Loucy (cell line): ENCODE measurements around the gene HIVEP1.

ENCODE experiments used
- H2AFZ ChIP-seq: fragments of 200-600 bp; sonication (generic); 2 replicates; pipeline ENCODE4 v1.6.0; 2016; ENCODE audit warnings: antibody characterized with exemption, mild to moderate bottlenecking, low read length, moderate library complexity
- H3F3A ChIP-seq: fragments of 200-600 bp; 2 replicates; pipeline ENCODE4 v1.6.0; 2016; ENCODE audit warnings: antibody characterized with exemption, low read depth, mild to moderate bottlenecking
- H3K27me3 ChIP-seq: fragments of 200-600 bp; sonication (generic); 2 replicates; pipeline ENCODE4 v1.6.1; 2014; ENCODE audit warnings: low read length, mild to moderate bottlenecking; ENCODE audit not compliant: insufficient read depth, poor library complexity, severe bottlenecking
- H3K36me3 ChIP-seq: fragments of 200-600 bp; sonication (generic); 2 replicates; pipeline ENCODE4 v1.6.1; 2016; ENCODE audit warnings: low read length; ENCODE audit not compliant: insufficient read depth
- H3K4me1 ChIP-seq: fragments of 200-600 bp; sonication (generic); 2 replicates; pipeline ENCODE4 v1.5.1; 2014; ENCODE audit warnings: low read length, mild to moderate bottlenecking; ENCODE audit not compliant: insufficient read depth, poor library complexity, severe bottlenecking
- H3K4me2 ChIP-seq: fragments of 200-600 bp; sonication (generic); 2 replicates; pipeline ENCODE4 v1.6.0; 2014; ENCODE audit warnings: antibody characterized with exemption, low read length, low read depth, mild to moderate bottlenecking; ENCODE audit not compliant: poor library complexity, severe bottlenecking
- H3K4me3 ChIP-seq: fragments of 200-600 bp; sonication (generic); 2 replicates; pipeline ENCODE4 v1.5.1; 2014; ENCODE audit warnings: low read length, mild to moderate bottlenecking, mixed read lengths; ENCODE audit not compliant: poor library complexity, severe bottlenecking
- H3K79me2 ChIP-seq: fragments of 200-600 bp; sonication (generic); 2 replicates; pipeline ENCODE4 v1.6.1; 2014; ENCODE audit warnings: low read length; ENCODE audit not compliant: insufficient read depth
- H3K9ac ChIP-seq: fragments of 200-600 bp; sonication (generic); 2 replicates; pipeline ENCODE4 v1.6.0; 2014; ENCODE audit warnings: mild to moderate bottlenecking, low read depth, low read length, moderate library complexity; ENCODE audit not compliant: poor library complexity, severe bottlenecking
- H3K9me2 ChIP-seq: fragments of 200-600 bp; sonication (generic); replicated peaks from 2 replicates; pipeline ENCODE4 v1.6.1; 2016; ENCODE audit warnings: low read depth, low read length, mixed read lengths
- H3K9me3 ChIP-seq: fragments of 200-600 bp; sonication (generic); 2 replicates; pipeline ENCODE4 v1.6.1; 2014; ENCODE audit warnings: mild to moderate bottlenecking, antibody characterized with exemption, low read length, low read depth; ENCODE audit not compliant: insufficient read depth
- H4K20me1 ChIP-seq: fragments of 200-600 bp; sonication (generic); 2 replicates; pipeline ENCODE4 v1.6.0; 2014; ENCODE audit warnings: antibody characterized with exemption, low read length, mild to moderate bottlenecking; ENCODE audit not compliant: insufficient read depth, poor library complexity, severe bottlenecking
- CTCF ChIP-seq: fragments of 200-600 bp; sonication (generic); conservative IDR thresholded peaks from 2 replicates; pipeline ENCODE4 v1.5.1; 2014; ENCODE audit warnings: mild to moderate bottlenecking, antibody characterized with exemption, low read length
- EZH2phosphoT487 ChIP-seq: fragments of 200-600 bp; IDR thresholded peaks from 2 replicates; pipeline ENCODE4 v1.6.1; 2018; ENCODE audit warnings: antibody characterized with exemption, mild to moderate bottlenecking, moderate library complexity, borderline replicate concordance

HIVEP1 gene

DNA sequence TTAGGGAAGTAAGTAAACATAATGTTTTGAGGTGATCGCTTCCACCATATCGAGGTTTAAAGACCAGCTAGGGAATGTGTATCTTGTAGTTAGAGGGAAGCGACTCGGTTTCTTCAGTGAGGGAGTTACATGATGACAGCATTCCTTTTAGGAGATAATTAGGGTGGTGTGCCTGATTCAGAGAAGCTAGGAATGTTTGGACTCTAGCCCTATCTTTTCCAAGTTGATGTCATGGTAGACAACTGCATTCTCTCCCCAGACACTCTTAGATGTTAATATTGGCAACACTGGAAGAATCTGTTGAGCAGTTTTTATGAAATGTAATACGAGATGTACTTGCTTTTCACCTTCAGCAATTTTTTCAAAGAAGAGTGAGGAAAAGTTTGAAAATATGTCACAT, 12.9 kb upstream of the HIVEP1 start:
- H3K9me2 ChIP-seq = no peaks in the 10 kb centered on the region
- no peak overlapping the region for H3K4me2 ChIP-seq
- H3K27me3 ChIP-seq = no peaks in the 10 kb centered on the region
- H3K4me3 ChIP-seq = no peak overlapping the region
- H2AFZ ChIP-seq = no peak overlapping the region
- H3K9ac ChIP-seq = no peak overlapping the region
- TF ChIP-seq EZH2phosphoT487 (no peak), CTCF (no peak)
- no peaks in the 10 kb centered on the region for H3K4me1 ChIP-seq
- no peaks in the 10 kb centered on the region for H4K20me1 ChIP-seq
- H3K36me3 ChIP-seq = no peaks in the 10 kb centered on the region
- H3K79me2 ChIP-seq = no peaks in the 10 kb centered on the region
- no peaks in the 10 kb centered on the region for H3K9me3 ChIP-seq
- H3F3A ChIP-seq = no peaks in the 10 kb centered on the region

GRCh38 chr6:12000174-12000573, 11.9 kb upstream of the HIVEP1 start:
- Histone ChIP-seq H3K79me2 (no peaks in the 10 kb centered on the region), H3K4me3 (no peak overlapping the region), H3K9me2 (no peaks in the 10 kb centered on the region), H3K36me3 (no peaks in the 10 kb centered on the region), H3K27me3 (no peaks in the 10 kb centered on the region), H4K20me1 (no peaks in the 10 kb centered on the region), H3K4me2 (no peak overlapping the region), H3F3A (no peaks in the 10 kb centered on the region), H3K4me1 (no peaks in the 10 kb centered on the region), H3K9me3 (no peaks in the 10 kb centered on the region), H3K9ac (no peak overlapping the region), H2AFZ (no peak overlapping the region)
- TF ChIP-seq EZH2phosphoT487 = no peak

GRCh38 chr6:12001004-12001705, 11.0 kb upstream of the HIVEP1 start:
- Histone ChIP-seq H4K20me1 (no peaks in the 10 kb centered on the region), H3K9ac (no peak overlapping the region), H3K4me1 (no peaks in the 10 kb centered on the region), H3K9me2 (no peaks in the 10 kb centered on the region), H3K9me3 (no peaks in the 10 kb centered on the region), H2AFZ (no peak overlapping the region), H3K79me2 (no peaks in the 10 kb centered on the region), H3F3A (no peaks in the 10 kb centered on the region), H3K4me3 (no peak overlapping the region), H3K36me3 (no peaks in the 10 kb centered on the region), H3K4me2 (no peak overlapping the region), H3K27me3 (no peaks in the 10 kb centered on the region)
- TF ChIP-seq CTCF = no peak
- no peak for TF ChIP-seq EZH2phosphoT487
